ENCODE results near the gene NSF.

GRCh38 chr17:46788300-46788699 is 197.8 kb downstream of the NSF start:
- TF ChIP-seq CTCF (IDR thresholded peaks at IDR 0.05): no peak
- no peak for TF ChIP-seq POLR2A (IDR thresholded peaks at IDR 0.05)

Measured in Peyer's patch (tissue), 4 donors.